ENCODE results near the gene MBP. TPM values are rescaled to one million over a fixed set of nuclear protein-coding genes. Genes with fewer than 3 reads are reported as not detected.

Gene MBP
- total and polyA plus RNA-seq, 2 of the 13 experiments (the other 11 are each of a cell fraction or from before 2014, with no cell fraction given), result 5.0 to 8.5 TPM

DNA sequence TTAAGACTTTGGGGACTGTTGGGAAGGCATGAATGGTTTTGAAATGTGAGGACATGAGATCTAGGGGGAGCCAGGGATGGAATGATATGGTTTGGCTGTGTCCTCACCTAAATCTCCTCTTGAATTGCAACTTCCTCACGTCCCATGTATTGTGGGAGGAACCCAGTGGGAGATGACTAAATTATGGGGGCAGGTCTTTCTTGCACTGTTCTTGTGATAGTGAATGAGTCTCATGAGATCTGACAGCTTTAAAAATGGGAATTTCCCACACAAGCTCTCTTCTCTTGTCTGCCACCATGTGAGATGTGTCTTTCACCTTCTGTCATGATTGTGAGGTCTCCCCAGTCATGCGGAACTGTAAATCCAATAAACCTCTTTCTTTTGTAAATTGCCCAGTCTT, 11.5 kb upstream of the MBP start:
- Histone ChIP-seq H3K36me3 (replicated peaks in 1 of 2; ENCODE audit: control insufficient read depth in 1 of 2, insufficient read depth in 2 of 2, low read length in 2 of 2) (no peaks in the 10 kb centered on the region), H3K27me3 (ENCODE audit: control insufficient read depth in 1 of 2, insufficient read depth in 2 of 2, low read length in 2 of 2) (peaks cover 0 to 15% of the 10 kb centered on the region in 2 experiments; a peak in 1 of 5 replicates), H3K4me2 (ENCODE audit: low read depth, low read length) (no peak overlapping the region), H2AFZ (ENCODE audit: low read length) (no peak overlapping the region), H3K79me2 (ENCODE audit: insufficient read depth, low read length) (no peaks in the 10 kb centered on the region), H3K9me3 (ENCODE audit: low read length) (peaks cover 7% of the 10 kb centered on the region), H3K9ac (ENCODE audit: insufficient read depth, low read depth, low read length) (no peak overlapping the region), H3K27ac (ENCODE audit: extremely low read length, insufficient read depth, low read length) (no peak overlapping the region), H3K4me1 (ENCODE audit: insufficient read depth, low read length) (peaks cover 7% of the 10 kb centered on the region), H3K4me3 (replicated peaks in 1 of 3; ENCODE audit: insufficient read depth in 1 of 3, low read depth in 2 of 3, low read length in 3 of 3) (no peak overlapping the region), H4K20me1 (ENCODE audit: insufficient read depth, low read length) (no peaks in the 10 kb centered on the region)
- intact Hi-C loops (cut with micrococcal nuclease; ENCODE audit: unreplicated experiment) (loop anchor here (5.0 kb wide), 1 partner anchor 558 kb away; no protein-coding TSS in a partner anchor), in situ Hi-C loops (cut with HindIII; ENCODE audit: extremely low pct_ligation_motif_present, low pct_unique_long_range_greater_than_20kb) (no loop called here)
- ATAC-seq (no peak), DNase-seq (ENCODE audit: low spot score) (no peak), FAIRE-seq (no peak)
- no TSS peak for BruUV-seq (replicated peaks)
- CTCF ChIA-PET (ENCODE audit: low intra/inter-chr PET ratio, low total read pairs), result no interaction called here
- TF ChIP-seq FOXP1 (IDR thresholded peaks at IDR 0.05) (no peak), FOXP1 (CRISPR knock-in tag; IDR thresholded peaks at IDR 0.05) (no peak), ZNF567 (CRISPR knock-in tag; IDR thresholded peaks at IDR 0.05; ENCODE audit: borderline replicate concordance) (no peak), DNMT3B (CRISPR knock-in tag; conservative IDR thresholded peaks at IDR 0.05) (no peak), ZNF7 (CRISPR knock-in tag; IDR thresholded peaks at IDR 0.05) (no peak)
- TF ChIP-seq, protein P1, sequence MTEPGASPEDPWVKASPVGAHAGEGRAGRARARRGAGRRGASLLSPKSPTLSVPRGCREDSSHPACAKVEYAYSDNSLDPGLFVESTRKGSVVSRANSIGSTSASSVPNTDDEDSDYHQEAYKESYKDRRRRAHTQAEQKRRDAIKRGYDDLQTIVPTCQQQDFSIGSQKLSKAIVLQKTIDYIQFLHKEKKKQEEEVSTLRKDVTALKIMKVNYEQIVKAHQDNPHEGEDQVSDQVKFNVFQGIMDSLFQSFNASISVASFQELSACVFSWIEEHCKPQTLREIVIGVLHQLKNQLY (CRISPR knock-in tag; IDR thresholded peaks at IDR 0.05), result no peak
- TF ChIP-seq, protein P2, sequence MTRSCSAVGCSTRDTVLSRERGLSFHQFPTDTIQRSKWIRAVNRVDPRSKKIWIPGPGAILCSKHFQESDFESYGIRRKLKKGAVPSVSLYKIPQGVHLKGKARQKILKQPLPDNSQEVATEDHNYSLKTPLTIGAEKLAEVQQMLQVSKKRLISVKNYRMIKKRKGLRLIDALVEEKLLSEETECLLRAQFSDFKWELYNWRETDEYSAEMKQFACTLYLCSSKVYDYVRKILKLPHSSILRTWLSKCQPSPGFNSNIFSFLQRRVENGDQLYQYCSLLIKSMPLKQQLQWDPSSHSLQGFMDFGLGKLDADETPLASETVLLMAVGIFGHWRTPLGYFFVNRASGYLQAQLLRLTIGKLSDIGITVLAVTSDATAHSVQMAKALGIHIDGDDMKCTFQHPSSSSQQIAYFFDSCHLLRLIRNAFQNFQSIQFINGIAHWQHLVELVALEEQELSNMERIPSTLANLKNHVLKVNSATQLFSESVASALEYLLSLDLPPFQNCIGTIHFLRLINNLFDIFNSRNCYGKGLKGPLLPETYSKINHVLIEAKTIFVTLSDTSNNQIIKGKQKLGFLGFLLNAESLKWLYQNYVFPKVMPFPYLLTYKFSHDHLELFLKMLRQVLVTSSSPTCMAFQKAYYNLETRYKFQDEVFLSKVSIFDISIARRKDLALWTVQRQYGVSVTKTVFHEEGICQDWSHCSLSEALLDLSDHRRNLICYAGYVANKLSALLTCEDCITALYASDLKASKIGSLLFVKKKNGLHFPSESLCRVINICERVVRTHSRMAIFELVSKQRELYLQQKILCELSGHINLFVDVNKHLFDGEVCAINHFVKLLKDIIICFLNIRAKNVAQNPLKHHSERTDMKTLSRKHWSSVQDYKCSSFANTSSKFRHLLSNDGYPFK (CRISPR knock-in tag; IDR thresholded peaks at IDR 0.05; ENCODE audit: borderline replicate concordance), result no peak
- 17% methylated on average over 2 of the region's 2 CpGs for WGBS (ENCODE audit: low lambda C conversion rate)
- POLR2A ChIA-PET, result no interaction called here

Measured in HepG2 (cell line).